SK-N-SH (cell line): ENCODE data around the gene CLPTM1L. TPM values are rescaled to one million over a fixed set of nuclear protein-coding genes. Genes with fewer than 3 reads are reported as not detected.

Experiments
- CTCF ChIA-PET: fragments of 300-600, 350-600 bp; formaldehyde crosslinking; extraction: SDS; loops from one replicate; lab custom pipeline; 2021; lab: Yijun Ruan, JAX
- POLR2A ChIA-PET: fragments of 350-600 bp; sonication (Branson Sonifier 250); formaldehyde crosslinking; extraction: SDS; loops from one replicate; lab custom pipeline; 2020; ENCODE audit warnings: antibody characterized with exemption, inconsistent platforms; lab: Yijun Ruan, JAX
- DNase-seq: peaks from one replicate; pipeline ENCODE4 v3.0.0; 2012
- H2AFZ ChIP-seq: fragments of 200-600 bp; sonication (generic); 2 replicates; pipeline ENCODE4 v1.8.1; 2016; ENCODE audit warnings: antibody characterized with exemption, mild to moderate bottlenecking, low read depth
- H3F3A ChIP-seq: fragments of 200-600 bp; sonication (generic); replicated peaks from 2 replicates; pipeline ENCODE3; 2016; ENCODE audit warnings: antibody characterized with exemption, mild to moderate bottlenecking; ENCODE audit not compliant: insufficient read depth
- H3K27ac ChIP-seq, 2 experiments: fragments of 200-500 bp in 1 of 2; fragments of 200-600 bp in 1 of 2; sonication (Bioruptor generic) in 1 of 2; sonication (generic), shearing (Covaris generic) in 1 of 2; 2 replicates each; pipeline versions ENCODE4 v1.5.1 to v1.6.1; 2014 to 2016; ENCODE audit warnings: low read depth in 2 of 2, inconsistent platforms in 1 of 2, low read length in 1 of 2, mild to moderate bottlenecking in 1 of 2, mixed read lengths in 1 of 2
- H3K27me3 ChIP-seq: fragments of 200-600 bp; sonication (generic), shearing (Covaris generic); 2 replicates; pipeline ENCODE4 v1.6.1; 2016; ENCODE audit warnings: mixed run types; ENCODE audit not compliant: insufficient read depth
- H3K36me3 ChIP-seq, 2 experiments: fragments of 200-500 bp in 1 of 2; fragments of 200-600 bp in 1 of 2; sonication (Bioruptor generic) in 1 of 2; sonication (generic) in 1 of 2; replicated peaks in 1 of 2; 2 replicates each; pipeline versions ENCODE3 to v1.5.1; 2014 to 2016; ENCODE audit warnings: low read length in 1 of 2, mild to moderate bottlenecking in 1 of 2; ENCODE audit not compliant: insufficient read depth in 2 of 2, control insufficient read depth in 1 of 2
- H3K4me1 ChIP-seq, 2 experiments: fragments of 200-500 bp in 1 of 2; fragments of 200-600 bp in 1 of 2; sonication (Bioruptor generic) in 1 of 2; sonication (generic), shearing (Covaris generic) in 1 of 2; 2 replicates each; pipeline versions ENCODE4 v1.5.1 to v1.6.1; 2014 to 2016; ENCODE audit warnings: low read depth in 1 of 2, low read length in 1 of 2, mixed run types in 1 of 2; ENCODE audit not compliant: insufficient read depth in 2 of 2, control insufficient read depth in 1 of 2
- H3K4me2 ChIP-seq: fragments of 200-600 bp; sonication (generic), shearing (Covaris generic); 2 replicates; pipeline ENCODE4 v1.6.1; 2017; ENCODE audit warnings: mixed run types
- H3K4me3 ChIP-seq, 2 experiments: fragments of 200-500 bp in 1 of 2; fragments of 200-600 bp in 1 of 2; sonication (Bioruptor generic) in 1 of 2; sonication (generic), shearing (Covaris generic) in 1 of 2; 2 replicates each; pipeline versions ENCODE4 v1.5.1 to v1.8.1; 2014 to 2016; ENCODE audit warnings: low read depth in 2 of 2, inconsistent platforms in 1 of 2, low read length in 1 of 2, mild to moderate bottlenecking in 1 of 2, mixed read lengths in 1 of 2, moderate library complexity in 1 of 2
- H3K79me2 ChIP-seq: fragments of 200-600 bp; sonication (generic); 2 replicates; pipeline ENCODE4 v1.8.1; 2017; ENCODE audit warnings: mild to moderate bottlenecking; ENCODE audit not compliant: insufficient read depth
- H3K9ac ChIP-seq: fragments of 200-600 bp; sonication (generic); 2 replicates; pipeline ENCODE4 v1.6.1; 2017; ENCODE audit warnings: mixed run types
- H3K9me2 ChIP-seq: fragments of 200-600 bp; sonication (generic); 2 replicates; pipeline ENCODE4 v1.6.1; 2017; ENCODE audit warnings: mixed run types
- H3K9me3 ChIP-seq: fragments of 200-600 bp; sonication (generic); 2 replicates; pipeline ENCODE4 v1.6.1; 2017; ENCODE audit warnings: mixed run types, mild to moderate bottlenecking, moderate library complexity
- H4K20me1 ChIP-seq: fragments of 200-600 bp; sonication (generic); 2 replicates; pipeline ENCODE4 v1.6.1; 2017; ENCODE audit warnings: mild to moderate bottlenecking, mixed run types; ENCODE audit not compliant: insufficient read depth
- CHD2 ChIP-seq: fragments of 150-350 bp; IDR thresholded peaks from 2 replicates; pipeline ENCODE4 v1.6.1; 2018; ENCODE audit warnings: low read length; ENCODE audit not compliant: partially characterized antibody
- ELF1 ChIP-seq: IDR thresholded peaks from 2 replicates; pipeline ENCODE4 v1.4.0; 2012
- FOSL2 ChIP-seq: IDR thresholded peaks from 2 replicates; pipeline ENCODE4 v1.4.0; 2012; ENCODE audit warnings: low read depth, mild to moderate bottlenecking, moderate library complexity, borderline replicate concordance
- GATA2 ChIP-seq: sonication (generic); formaldehyde crosslinking; IDR thresholded peaks from 2 replicates; pipeline ENCODE4 v1.5.0; 2020; ENCODE audit warnings: mild to moderate bottlenecking, missing genetic modification reagents
- MEF2A ChIP-seq: IDR thresholded peaks from 2 replicates; pipeline ENCODE4 v1.4.0; 2012; ENCODE audit warnings: low read depth, borderline replicate concordance
- MXI1 ChIP-seq: IDR thresholded peaks from 2 replicates; pipeline ENCODE4 v1.6.1; 2012; ENCODE audit warnings: mild to moderate bottlenecking, low read depth, low read length, improper control_type of control experiment
- NFIC ChIP-seq: IDR thresholded peaks from 2 replicates; pipeline ENCODE4 v1.4.0; 2012; ENCODE audit warnings: borderline replicate concordance
- RAD21 ChIP-seq: IDR thresholded peaks from 2 replicates; pipeline ENCODE4 v1.6.1; 2012; ENCODE audit warnings: mild to moderate bottlenecking, low read length
- RCOR1 ChIP-seq: fragments of 150-350 bp; IDR thresholded peaks from 2 replicates; pipeline ENCODE4 v1.6.1; 2017; ENCODE audit warnings: antibody characterized with exemption, low read length
- TAF1 ChIP-seq: IDR thresholded peaks from 2 replicates; pipeline ENCODE4 v1.6.1; 2012; ENCODE audit warnings: low read depth, mild to moderate bottlenecking, low read length, moderate library complexity, borderline replicate concordance
- TCF12 ChIP-seq: IDR thresholded peaks from 2 replicates; pipeline ENCODE4 v1.4.0; 2012
- WGBS: methylation state at CpG from one replicate; pipeline ENCODE4 v1.1.6; 2017; ENCODE audit warnings: low lambda C conversion rate; 5-methylcytosine and 5-hydroxymethylcytosine counted together
- polyA plus RNA-seq, 3 experiments: library from polyadenylated mRNA; depleted of rRNA; stranded (reverse); fragments of >200 nt; gene quantifications; 2 replicates each; pipeline ENCODE4 v1.2.3, GENCODE V29; 2012
- TF ChIP-seq, protein P1 (sequence below): fragments of 150-350 bp; IDR thresholded peaks from 2 replicates; pipeline ENCODE4 v1.6.1; 2016; ENCODE audit warnings: mild to moderate bottlenecking, low read depth, low read length
- TF ChIP-seq, protein P2 (sequence below): IDR thresholded peaks from 2 replicates; pipeline ENCODE4 v1.6.1; 2012; ENCODE audit warnings: mild to moderate bottlenecking, low read depth, low read length, moderate library complexity
- TF ChIP-seq, protein P3 (sequence below): IDR thresholded peaks from 2 replicates; pipeline ENCODE4 v1.4.0; 2012; ENCODE audit warnings: low read depth
- TF ChIP-seq, protein P4 (sequence below): IDR thresholded peaks from 2 replicates; pipeline ENCODE4 v1.4.0; 2012; ENCODE audit warnings: low read depth, borderline replicate concordance

The CLPTM1L gene
- polyA plus RNA-seq, 1 of the 3 experiments (the other 2 are of a cell fraction) = 202 TPM

DNA sequence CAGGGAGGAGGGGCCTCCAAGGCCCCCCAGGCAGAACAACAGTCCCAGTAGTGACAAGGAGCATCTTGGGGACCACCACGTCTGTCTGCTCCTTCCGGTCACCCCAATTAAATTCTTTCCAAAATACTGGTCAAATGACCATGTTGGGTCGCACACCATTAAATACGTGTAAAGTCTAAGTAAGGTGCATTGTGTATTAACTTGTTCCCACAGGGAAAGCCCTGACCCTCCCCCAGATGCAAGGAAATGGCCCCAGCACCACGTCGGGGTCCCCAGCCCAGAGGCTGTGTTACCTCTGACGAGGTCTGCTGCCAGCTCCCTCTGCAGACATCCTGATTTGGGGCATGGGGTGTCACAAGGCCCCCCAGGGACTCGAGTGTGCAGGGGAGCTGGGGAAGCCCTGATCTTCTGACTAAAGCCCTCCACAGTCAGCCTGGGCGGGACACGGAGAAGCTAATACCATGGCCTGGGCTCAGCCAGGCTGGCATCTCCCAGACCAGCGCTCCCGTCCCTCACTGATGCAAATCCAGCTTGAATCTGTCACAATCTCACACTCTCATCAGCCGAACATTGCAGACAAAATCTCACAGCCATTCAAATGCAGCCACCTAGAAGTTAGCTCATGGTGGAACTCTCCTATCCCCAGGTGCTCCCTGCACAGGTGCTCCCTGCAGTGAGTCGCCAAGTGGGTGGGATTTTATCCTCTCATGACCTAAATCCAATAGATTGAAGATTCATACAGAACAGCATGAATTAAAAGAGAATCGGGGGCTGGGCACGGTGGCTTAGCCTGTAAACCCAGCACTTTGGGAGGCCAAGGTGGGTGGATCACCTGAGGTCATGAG lies 63.6 kb downstream of the CLPTM1L start:
- no peak for TF ChIP-seq NFIC
- TF ChIP-seq, protein P1, sequence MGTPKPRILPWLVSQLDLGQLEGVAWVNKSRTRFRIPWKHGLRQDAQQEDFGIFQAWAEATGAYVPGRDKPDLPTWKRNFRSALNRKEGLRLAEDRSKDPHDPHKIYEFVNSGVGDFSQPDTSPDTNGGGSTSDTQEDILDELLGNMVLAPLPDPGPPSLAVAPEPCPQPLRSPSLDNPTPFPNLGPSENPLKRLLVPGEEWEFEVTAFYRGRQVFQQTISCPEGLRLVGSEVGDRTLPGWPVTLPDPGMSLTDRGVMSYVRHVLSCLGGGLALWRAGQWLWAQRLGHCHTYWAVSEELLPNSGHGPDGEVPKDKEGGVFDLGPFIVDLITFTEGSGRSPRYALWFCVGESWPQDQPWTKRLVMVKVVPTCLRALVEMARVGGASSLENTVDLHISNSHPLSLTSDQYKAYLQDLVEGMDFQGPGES = no peak
- TF ChIP-seq TCF12 = no peak
- no peak for TF ChIP-seq MEF2A
- no peak for TF ChIP-seq TAF1
- no peak for TF ChIP-seq MXI1
- no peak for TF ChIP-seq RAD21
- no peak for TF ChIP-seq FOSL2
- no peak for TF ChIP-seq ELF1
- no peak for TF ChIP-seq RCOR1
- TF ChIP-seq, protein P2, sequence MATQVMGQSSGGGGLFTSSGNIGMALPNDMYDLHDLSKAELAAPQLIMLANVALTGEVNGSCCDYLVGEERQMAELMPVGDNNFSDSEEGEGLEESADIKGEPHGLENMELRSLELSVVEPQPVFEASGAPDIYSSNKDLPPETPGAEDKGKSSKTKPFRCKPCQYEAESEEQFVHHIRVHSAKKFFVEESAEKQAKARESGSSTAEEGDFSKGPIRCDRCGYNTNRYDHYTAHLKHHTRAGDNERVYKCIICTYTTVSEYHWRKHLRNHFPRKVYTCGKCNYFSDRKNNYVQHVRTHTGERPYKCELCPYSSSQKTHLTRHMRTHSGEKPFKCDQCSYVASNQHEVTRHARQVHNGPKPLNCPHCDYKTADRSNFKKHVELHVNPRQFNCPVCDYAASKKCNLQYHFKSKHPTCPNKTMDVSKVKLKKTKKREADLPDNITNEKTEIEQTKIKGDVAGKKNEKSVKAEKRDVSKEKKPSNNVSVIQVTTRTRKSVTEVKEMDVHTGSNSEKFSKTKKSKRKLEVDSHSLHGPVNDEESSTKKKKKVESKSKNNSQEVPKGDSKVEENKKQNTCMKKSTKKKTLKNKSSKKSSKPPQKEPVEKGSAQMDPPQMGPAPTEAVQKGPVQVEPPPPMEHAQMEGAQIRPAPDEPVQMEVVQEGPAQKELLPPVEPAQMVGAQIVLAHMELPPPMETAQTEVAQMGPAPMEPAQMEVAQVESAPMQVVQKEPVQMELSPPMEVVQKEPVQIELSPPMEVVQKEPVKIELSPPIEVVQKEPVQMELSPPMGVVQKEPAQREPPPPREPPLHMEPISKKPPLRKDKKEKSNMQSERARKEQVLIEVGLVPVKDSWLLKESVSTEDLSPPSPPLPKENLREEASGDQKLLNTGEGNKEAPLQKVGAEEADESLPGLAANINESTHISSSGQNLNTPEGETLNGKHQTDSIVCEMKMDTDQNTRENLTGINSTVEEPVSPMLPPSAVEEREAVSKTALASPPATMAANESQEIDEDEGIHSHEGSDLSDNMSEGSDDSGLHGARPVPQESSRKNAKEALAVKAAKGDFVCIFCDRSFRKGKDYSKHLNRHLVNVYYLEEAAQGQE = no peak
- no peak for TF ChIP-seq CHD2
- TF ChIP-seq GATA2 (CRISPR knock-in tag) = no peak
- TF ChIP-seq, protein P3, sequence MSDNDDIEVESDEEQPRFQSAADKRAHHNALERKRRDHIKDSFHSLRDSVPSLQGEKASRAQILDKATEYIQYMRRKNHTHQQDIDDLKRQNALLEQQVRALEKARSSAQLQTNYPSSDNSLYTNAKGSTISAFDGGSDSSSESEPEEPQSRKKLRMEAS = no peak
- TF ChIP-seq, protein P4, sequence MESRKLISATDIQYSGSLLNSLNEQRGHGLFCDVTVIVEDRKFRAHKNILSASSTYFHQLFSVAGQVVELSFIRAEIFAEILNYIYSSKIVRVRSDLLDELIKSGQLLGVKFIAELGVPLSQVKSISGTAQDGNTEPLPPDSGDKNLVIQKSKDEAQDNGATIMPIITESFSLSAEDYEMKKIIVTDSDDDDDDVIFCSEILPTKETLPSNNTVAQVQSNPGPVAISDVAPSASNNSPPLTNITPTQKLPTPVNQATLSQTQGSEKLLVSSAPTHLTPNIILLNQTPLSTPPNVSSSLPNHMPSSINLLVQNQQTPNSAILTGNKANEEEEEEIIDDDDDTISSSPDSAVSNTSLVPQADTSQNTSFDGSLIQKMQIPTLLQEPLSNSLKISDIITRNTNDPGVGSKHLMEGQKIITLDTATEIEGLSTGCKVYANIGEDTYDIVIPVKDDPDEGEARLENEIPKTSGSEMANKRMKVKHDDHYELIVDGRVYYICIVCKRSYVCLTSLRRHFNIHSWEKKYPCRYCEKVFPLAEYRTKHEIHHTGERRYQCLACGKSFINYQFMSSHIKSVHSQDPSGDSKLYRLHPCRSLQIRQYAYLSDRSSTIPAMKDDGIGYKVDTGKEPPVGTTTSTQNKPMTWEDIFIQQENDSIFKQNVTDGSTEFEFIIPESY = no peak
- TF ChIP-seq, all 33 proteins: peak for 0
- CTCF ChIA-PET = interaction anchor here (1.0 kb wide), 1 partner anchor 107 kb away, joined by 3 read pairs; no protein-coding TSS in a partner anchor
- H3K79me2 ChIP-seq = no peaks in the 10 kb centered on the region
- no peak overlapping the region for H3K27ac ChIP-seq
- no peak overlapping the region for H3K4me2 ChIP-seq
- H3F3A ChIP-seq = no peaks in the 10 kb centered on the region
- no peaks in the 10 kb centered on the region for H3K9me3 ChIP-seq
- no peaks in the 10 kb centered on the region for H3K9me2 ChIP-seq
- H3K9ac ChIP-seq = no peak overlapping the region
- H2AFZ ChIP-seq = no peak overlapping the region
- no peak overlapping the region for H3K4me3 ChIP-seq
- no peaks in the 10 kb centered on the region for H4K20me1 ChIP-seq
- no peaks in the 10 kb centered on the region for H3K27me3 ChIP-seq
- H3K4me1 ChIP-seq = no peaks in the 10 kb centered on the region
- no peak for DNase-seq
- POLR2A ChIA-PET = interaction anchor here (0.5 to 1.3 kb wide), 2 partner anchors 37 to 362 kb away, joined by 3 to 4 read pairs; no protein-coding TSS in a partner anchor
- WGBS = 71% methylated on average over 15 of the region's 16 CpGs
- no peaks in the 10 kb centered on the region for H3K36me3 ChIP-seq
